Measurements from ENCODE around the gene MAST1. TPM values are rescaled to one million over a fixed set of nuclear protein-coding genes. Genes with fewer than 3 reads are reported as not detected.

The MAST1 gene
- total and polyA plus RNA-seq, 2 experiments from 2014 or later, result 13.9 to 19.9 TPM

- TF ChIP-seq ZNF462 (CRISPR knock-in tag; IDR thresholded peaks at IDR 0.05) (no peak), STAT1 (IDR thresholded peaks at IDR 0.05; ENCODE audit: unreplicated experiment) (no peak), NANOG (IDR thresholded peaks at IDR 0.05; ENCODE audit: borderline replicate concordance) (no peak), EZH2phosphoT487 (IDR thresholded peaks at IDR 0.05; ENCODE audit: unreplicated experiment) (no peak), REST (IDR thresholded peaks at IDR 0.05; ENCODE audit: unreplicated experiment) (no peak), POLR2AphosphoS5 (IDR thresholded peaks at IDR 0.05; ENCODE audit: low read depth) (no peak), ETS1 (IDR thresholded peaks at IDR 0.05) (no peak), ZNF331 (CRISPR knock-in tag; IDR thresholded peaks at IDR 0.05; ENCODE audit: low read depth) (no peak), EZH2 (IDR thresholded peaks at IDR 0.05; ENCODE audit: low read depth, unreplicated experiment) (no peak), ZNF114 (CRISPR knock-in tag; IDR thresholded peaks at IDR 0.05) (no peak), JUNB (IDR thresholded peaks at IDR 0.05; ENCODE audit: unreplicated experiment) (no peak)
Observed at GRCh38 chr19:12872255-12872654, 33.9 kb downstream of the MAST1 start (continued).

All from GM23338 (cell line).